GM19324 (cell line): ENCODE results near the gene GPR108.

Experiments
- ATAC-seq: cut with Tn5 transposase; IDR thresholded peaks from one replicate; pipeline ENCODE4 v1.9.1; 2021; ENCODE audit warnings: mild to moderate bottlenecking, moderate library complexity; ENCODE audit not compliant: unreplicated experiment, low FRiP score

GPR108 gene

DNA sequence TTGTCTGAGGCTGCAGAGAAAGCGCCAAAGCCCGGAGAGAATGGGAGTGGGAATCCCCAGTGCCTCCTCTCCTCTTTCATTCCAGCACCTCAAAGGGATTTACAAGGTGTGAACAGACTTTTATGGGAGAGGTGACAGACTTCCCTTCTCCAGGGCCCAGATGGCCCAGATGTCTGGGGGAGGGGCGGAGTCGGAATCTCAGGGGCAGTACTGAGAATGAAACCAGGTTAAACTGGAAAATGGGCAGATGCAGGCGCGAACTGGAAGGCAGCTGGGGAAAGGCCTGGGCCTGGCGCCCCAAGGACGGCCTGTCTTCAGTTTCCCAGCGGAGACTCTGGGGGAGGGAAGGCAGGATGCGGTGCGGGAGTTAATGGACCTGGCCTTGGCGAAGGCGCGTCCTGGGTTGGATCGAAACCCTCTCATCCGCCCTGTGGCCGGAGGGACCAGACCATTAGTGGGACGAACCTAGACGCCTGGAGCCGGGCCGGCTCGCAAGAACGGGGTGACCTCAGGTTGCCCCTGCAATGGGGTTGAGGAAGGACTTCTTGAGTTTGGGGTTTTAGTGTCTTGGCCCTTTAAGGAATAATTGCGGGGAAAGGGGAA is 1.5 kb upstream of the GPR108 start:
- ATAC-seq: no peak

DNA sequence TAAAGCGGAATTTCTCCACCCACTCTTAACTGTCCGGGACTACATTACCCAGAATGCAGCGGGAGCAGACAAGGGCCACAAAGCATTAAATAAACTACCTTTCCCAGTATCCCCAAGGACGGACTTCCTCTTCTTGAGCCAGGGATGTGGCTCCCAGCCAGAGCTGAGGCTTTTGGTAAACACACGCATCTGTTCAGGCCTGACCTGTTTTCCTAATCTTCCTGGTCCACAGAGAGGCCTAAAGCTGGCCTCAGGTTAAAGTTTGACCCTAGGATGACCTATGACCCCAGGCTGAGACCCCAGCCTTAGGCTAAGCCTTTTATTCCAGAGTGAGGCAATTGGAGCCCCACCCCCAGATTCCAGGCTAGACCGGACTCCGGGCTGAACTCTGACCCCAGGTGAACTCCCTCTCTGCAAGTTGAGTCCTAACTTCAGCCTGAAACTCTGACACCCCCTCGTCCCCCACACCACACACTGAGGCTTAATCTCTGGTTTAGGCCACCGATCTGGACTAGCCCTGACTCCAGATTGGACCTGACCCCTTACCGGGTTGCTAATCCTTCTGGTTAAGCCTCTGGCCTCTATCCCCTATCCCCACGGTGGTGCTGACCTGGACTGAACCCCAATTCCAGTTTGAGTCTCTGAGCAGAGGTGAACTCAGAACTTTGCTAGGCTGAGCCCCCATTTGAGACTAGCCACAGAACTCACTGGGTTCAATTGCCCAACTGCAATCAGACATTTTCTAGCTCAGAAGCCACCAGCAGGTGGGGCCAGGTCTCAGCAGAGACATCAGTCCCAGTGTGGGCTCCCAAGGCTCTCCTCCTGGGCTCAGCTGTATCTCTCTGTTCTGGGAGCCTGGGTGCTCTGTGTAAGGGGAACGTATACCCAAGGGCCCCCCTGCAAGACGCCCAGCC is 750 bp upstream of the GPR108 start:
- no peak for ATAC-seq

DNA sequence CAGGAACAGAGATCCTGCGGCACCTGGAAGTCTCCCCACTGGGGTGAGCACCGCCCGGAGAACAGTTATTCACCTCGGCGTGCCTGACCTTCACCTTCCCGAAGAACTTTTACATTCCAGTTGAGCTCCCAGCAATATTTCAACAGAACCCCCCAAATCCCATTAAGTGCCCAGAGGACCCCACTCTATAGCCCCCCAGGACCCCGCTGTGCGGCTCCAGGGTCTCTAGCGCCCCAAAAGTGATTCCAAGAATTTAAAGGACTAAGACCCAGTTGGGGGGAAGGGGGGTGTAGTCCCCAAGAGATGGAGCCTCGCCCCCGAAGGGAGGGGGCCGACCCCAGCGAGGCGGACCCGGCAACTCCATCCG is 480 bp downstream of the GPR108 start:
- no peak for ATAC-seq

DNA sequence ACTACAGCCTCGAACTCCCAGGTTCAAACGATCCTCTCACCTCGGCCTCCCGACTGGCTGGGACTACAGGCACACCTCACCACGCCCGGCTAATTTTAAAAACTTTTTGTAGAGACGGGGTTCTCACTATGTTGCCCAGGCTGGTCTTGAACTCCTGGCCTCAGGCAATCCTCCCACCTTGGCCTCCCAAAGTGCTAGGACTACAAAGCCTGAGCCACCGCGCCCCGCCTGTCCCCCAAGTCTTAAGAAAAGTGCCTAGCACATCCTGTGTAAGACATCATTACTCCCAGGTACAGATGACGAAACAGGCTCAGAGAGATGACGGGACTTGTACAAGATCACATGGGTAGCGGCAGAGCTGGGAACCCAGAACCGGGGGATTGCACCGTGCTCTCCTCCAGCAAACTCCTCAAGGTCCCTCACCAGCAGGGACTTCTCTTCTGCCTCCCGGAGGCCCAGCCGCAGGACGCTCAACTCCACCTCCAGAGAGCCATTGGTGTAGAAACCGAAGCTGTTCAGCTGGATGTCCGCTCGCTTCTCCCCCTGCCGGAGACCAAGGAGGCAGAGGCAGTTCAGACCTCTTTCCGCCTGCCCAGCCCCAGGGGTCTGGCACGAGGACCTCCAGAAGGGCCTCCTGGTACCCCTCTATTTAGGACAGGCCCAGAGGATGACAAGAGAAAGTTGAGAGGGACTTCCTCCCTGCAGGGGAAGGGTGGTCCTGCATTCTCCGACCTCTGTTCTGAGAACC is 1.0 kb downstream of the GPR108 start:
- no peak for ATAC-seq

DNA sequence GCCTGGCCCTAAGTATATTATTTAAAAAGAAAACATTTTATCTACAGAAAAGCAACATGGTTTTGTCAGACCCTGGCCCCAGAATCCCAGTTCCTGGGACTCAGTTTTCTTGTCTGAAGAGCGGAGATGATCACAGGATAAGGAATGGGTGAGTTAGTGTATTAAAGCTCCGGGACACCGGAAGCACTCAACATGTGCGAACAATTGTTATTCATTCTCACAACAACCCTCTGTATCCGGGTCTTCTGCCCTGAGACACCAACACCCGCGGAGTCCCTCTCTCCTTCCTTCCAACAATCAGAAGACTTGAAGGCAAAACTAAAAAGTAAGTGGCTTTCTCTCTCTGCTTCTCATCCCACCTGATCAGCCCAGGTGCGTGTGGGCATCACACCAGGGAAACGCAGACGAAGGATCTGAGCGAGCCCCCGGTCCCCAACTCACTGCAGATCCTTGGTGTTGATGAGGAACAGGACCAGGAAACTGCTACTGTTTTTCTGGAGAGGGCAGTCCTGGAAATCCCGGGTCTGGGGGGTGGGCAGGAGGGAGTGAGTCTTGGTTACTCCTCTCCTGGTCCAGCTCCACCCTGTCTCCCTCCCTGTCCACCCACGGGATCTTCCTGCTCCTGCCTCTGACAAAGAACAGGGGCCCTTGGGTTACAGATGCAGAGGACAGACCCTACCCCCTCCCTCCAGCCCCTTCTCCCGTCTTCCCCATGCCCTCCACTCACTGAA is 2.0 kb downstream of the GPR108 start:
- no peak for ATAC-seq

DNA sequence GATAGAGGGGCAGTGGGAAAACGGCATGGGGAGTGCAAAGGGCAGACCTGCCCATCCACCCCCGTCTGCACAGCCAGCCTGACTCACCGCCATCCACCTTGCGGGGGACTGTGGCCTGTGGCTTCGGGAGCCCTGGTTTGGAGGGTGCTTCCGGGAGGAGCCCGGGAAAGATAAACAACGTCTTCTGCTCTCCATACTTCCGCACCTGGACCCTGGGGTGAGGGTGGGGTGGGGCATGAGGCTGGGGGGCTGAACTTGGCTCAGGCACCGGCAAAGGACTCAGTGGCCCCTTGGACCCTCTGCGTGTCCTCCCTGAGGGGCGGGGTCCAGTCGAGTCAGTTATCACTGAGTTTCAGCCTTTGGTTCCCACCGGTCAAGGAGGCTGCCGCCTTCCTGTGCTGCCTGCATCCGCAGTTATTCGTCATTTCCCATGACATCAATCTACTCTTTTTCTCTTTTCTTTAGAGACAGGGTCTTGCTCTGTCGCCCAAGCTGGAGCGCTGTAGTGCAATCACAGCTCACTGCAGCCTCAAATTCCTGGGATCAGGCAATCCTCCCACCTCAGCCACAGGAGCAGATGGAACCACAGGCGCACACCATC is 3.2 kb downstream of the GPR108 start:
- no peak for ATAC-seq

DNA sequence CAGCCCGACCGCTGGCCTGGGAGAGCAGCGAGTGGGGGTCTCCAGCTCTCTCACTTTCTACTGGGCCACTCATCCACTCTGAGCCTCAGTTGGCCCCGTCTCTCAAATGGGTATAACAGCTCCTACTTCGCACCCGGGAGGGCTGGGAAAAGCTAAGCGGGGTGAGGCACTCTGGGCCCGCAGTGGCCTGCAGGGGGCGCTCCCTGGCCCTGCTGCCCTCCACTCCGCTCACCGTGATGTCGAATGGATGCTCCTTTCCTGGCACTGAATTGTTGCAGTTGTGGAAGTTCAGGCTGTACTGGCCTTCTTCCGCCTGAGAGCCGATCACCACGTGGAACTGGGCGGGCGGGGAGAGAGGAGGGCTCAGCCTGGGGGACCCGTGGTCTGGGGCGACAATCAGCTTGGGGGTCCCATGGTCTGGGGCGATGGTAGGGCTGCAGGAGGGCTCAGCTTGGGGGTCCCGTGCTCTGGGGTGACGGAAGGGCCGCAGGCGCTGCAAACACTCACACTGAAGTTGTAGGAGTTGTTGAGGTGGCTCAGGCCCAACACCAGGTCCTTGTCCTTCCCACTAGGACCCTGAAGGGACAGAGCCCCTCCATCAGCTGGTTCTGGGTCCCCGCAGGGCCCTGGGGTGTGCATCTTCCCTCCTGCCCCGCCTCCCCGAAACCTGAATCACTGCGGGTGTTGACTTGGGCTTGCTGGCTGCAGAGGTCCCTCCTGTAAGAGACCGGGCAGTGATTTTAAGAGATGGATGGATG is 3.9 kb downstream of the GPR108 start:
- ATAC-seq: no peak

DNA sequence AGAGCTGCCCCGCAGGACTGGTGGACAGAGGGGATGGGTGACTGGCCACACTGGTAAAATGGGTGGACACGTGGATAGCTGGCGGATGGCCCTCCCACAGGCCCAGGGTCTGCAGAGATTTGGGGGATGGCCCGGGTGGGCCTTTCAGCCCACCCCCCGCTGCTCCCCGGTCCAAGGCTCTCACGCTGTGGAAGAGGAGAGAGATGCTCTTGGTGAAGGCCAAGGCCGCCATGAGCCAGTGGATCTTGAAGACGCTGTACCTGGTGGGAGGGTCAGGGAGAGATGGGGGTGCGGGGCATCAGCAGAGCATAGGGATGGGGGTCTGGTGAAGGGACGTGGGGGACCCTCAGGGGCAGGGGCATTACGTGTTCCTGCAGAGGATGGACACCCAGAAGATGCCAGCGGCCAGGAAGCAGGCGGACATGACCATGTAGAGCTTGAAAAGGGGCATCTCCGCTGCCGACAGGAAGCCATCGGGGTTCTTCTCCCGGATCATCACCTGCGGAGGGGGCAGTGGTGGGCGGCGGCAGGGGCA is 4.5 kb downstream of the GPR108 start:
- no peak for ATAC-seq

DNA sequence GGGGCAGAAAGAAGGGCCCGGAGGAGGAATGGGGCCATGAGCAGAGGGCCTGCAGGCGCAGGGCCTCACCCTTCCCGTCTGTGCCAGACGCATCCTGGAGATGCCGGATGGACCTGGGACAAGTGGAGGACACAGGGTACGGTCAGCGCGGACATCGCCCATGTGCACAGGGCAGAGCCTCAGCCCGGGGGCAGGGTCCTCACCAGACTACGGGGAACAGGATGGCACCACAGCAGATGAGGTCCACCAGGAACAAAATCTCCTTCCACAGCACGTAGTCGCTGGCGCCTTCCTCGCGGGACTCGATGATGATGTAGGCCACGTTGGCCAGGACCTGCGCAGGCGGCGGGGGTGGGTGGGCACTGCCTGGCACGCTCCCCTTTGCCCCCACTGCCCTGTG is 5.6 kb downstream of the GPR108 start:
- no peak for ATAC-seq

DNA sequence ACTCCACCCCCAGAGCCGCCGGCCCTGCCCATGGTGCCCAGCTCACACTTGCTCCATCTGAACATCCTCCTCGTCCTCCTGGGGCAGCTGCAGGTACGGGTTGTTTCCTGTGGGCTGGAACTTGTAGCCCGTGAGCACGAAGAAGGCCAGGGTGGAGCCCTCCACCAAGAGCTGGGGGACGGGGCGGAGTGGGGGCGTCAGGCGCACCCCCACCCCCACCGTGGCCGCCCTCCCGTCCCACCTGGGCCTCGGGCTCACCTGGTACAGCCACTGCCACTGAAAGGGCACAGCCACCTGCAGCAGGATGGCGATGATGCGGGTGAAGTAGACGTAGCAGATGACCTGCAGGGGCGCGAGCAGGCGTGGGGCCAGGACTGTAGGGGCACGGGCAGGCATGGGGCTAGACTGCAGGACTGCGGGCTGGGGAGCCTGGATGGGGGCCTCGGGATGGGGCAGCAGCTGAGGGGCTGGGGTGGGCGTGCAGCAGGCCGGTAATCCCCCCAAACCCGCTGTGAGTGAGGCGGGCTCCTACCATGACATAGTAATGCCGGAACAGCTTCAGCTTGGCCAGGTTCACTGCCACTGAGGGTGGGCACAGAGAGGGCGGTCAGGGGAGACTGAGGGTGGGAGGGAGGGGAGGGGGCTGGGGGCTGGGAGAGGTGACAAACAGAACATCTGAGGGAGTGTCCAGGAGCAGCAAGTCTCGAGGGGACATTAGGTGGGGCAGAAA is 6.3 kb downstream of the GPR108 start:
- ATAC-seq: no peak

DNA sequence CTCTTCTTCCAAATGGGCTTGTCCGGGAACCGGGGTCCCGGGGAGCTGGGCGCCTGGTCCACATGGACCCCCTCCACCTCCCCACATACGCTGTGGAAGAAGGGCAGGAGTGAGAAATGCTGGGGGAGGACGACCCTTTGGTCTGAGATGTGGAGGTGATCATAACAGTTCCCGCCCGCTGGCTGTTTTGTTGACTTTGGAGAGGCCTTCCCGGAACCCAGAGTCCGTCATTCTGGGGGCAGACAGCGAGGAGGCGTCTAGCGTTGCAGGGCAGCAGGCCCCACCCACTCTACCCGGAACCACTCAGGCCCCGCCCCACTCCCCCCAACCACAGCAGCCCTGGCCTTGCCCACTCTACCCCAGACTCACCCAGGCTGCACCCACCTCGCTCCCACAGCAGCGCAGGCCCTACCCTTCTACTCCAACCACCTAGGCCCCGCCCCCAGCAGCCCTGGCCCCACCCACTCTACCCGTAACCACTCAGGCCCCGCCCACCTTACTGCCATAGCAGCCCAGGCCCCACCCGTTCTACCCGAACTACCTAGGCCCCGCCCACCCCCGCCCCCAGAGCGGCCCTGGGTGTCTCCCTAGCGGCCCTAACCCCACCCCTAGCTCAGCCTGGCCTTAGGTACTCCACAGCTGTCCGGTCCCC is 7.1 kb downstream of the GPR108 start:
- no peak for ATAC-seq

DNA sequence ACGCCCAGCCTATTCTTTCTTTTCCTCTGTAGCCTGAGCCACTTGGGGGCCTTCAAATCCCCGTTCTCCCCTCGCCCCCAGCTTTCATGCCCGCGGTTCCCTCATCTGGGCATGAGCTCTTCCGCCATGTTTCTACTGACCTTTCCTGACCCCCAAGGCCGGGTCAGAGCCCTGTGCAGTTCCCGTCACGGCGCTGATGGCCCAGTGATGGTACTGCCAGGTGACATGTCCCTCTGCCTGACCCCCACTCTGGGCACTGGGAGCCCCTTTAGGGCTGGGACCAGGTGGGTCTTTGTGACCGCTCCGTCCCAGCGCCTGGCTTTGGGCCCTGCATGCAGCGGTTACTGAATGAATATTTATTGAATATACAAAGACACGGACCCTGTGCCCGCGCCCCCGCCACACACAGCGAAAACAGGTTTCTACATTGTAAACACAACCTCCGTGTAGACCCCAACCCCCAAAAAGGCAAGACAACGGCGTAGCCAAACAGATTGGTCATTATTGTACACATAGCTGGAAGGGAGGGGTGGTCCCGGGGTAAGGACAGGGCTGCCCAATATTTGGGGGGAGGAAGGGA is 7.7 kb downstream of the GPR108 start:
- no peak for ATAC-seq

DNA sequence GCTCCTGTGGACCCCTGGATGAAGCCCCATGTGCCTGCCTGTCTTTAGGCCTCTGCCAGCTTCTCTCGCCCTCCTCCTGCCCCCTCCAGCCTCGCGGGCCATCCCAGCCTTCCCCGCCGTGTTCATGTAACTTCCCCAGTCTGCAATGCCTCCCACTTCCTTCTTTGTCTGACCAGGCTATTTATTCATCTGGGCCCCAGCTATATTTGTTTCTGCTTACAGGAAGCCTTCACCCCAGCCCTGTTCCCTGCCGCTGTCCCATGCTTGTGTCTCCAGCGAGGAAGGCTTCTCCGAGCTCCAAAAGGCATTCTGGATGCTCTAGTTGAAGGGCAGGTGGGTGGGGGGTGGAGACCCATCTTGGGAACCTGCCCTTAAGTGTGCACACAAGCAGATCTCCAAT is 9.0 kb downstream of the GPR108 start:
- no peak for ATAC-seq

DNA sequence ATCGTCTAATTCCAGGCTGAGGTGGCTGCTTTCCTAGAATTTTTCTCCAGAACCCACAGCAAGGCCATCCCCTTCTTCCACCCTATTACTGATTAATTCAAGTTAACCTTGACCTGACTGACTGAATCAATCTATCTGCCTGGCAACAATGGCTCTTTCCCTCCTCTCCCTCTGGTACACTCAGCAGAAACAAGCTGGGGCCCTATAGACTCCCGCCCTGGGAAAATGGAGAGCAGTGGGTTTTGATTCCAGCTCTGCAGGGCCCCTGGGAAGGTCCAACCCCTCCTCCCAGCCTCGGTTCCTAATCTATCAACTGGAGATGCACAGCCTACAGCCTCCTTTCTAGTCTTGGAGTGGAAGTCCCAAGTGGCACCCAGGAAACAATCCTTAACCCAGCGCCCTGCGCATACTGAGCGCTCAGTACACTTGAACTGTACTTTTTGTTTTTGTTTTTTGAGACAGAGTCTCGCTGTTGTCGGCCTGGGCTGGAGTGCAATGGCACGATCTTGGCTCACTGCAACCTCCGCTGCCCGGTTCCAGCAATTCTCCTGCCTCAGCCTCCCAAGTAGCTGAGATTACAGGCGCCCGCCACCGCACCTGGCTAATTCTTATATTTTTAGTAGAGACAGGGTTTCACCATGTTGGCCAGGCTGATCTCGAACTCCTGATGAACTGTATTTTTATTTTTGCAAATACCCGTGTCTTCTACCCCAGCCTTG is 11.7 kb downstream of the GPR108 start:
- ATAC-seq: no peak

DNA sequence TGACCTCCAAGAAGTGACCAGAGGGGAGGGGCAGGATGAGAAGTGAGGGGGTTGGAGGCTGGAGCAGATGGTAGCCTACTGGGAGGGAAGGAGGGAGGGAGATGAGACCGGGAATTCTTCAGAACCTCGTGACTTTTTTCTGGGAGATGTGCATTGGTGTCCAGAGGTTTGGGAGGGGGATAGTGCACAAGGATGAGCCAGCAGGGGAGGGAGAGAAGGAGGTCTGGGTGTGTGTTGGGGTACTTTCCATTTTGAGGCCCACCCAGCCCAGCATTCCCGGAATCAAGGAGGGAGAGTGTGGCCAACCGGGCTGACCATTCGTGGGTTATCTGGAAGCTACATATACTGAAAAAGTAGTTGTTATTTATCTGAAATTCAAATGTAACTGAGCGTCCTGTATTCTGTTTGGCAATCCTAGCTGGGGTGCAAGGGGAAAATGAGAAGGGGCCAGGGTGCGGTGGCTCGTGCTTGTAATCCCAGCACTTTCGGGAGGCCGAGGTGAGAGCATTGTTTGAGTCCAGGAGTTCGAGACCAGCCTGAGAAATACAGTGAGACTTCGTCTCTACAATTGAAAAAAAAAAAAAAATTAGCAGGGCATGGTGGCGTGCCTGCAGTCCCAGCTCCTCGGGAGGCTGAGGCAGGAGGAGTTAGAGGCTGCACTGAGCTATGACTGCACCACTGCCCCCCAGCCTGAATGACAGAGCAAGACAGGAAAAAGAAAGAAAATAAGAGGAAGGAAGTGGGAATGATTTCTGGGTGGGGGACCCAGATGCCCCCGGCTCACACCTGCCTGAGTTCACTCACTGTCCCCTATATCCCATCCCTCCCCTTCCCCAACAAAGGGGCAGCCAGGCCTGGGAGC is 12.5 kb downstream of the GPR108 start:
- ATAC-seq: no peak

DNA sequence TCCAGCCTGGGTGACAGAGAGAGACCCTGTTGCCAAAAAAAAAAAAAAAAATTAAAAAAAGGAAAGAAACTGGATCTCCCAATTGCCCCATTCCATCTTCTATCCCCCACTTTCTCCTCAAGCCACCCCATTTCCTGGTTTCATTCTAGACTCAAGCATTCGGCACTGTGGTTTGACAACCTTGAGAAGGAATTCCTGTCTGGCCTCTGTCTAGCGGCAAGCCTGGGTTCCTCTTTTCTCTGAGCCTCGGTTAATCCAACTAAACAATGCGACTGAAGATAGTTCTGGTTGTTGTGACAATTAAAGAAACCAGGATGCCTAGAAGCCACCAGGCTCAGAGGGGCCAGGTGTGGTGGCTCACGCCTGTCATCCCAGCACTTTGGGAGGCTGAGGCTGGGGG is 13.6 kb downstream of the GPR108 start:
- no peak for ATAC-seq
